Pulmonary artery endothelial cell (primary cell): ENCODE measurements around the gene ZNF835. TPM values are rescaled to one million over a fixed set of nuclear protein-coding genes. Genes with fewer than 3 reads are reported as not detected.
"Not testable (repeated sequence)": the region's sequence is repeated elsewhere in the genome, so short reads cannot be mapped to it uniquely, and the experiment has no call there.

Source experiments
- DNase-seq: peaks from one replicate; pipeline ENCODE4 v3.0.0-alpha.2; 2011; ENCODE audit warnings: low read depth, low spot score
- total RNA-seq: library from RNA; depleted of rRNA; stranded (reverse); fragments of >200 nt; gene quantifications from 2 replicates; pipeline ENCODE4 v1.2.3, GENCODE V29; 2014

The ZNF835 gene
- 0.07 and 0.78 TPM in 2 replicates for total RNA-seq

DNA sequence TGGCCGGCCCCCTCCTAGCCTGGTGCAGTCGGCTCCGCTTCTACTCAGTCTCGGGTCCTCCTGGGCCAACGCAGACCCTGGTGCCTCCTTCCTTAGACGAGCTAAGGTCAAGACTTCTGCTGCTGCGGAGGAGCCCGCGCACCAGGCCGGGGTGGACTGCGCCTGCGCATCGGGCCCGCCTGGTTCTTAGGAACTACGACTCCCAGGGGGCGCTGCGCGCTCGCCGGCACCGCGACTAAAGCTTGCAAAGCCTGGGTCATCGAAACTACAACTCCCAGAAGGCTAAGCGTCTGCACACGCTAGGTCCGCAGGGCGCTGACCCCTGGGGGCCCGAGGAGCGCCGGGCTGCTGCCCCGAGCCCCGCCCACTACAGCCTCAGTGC lies at the start of gene ZNF835:
ZNF835 (minus strand) TSS at position 145 of the 382 bp plus-strand sequence. CDS start 6,559 bp downstream, outside the sequence.
- no peak for DNase-seq

DNA sequence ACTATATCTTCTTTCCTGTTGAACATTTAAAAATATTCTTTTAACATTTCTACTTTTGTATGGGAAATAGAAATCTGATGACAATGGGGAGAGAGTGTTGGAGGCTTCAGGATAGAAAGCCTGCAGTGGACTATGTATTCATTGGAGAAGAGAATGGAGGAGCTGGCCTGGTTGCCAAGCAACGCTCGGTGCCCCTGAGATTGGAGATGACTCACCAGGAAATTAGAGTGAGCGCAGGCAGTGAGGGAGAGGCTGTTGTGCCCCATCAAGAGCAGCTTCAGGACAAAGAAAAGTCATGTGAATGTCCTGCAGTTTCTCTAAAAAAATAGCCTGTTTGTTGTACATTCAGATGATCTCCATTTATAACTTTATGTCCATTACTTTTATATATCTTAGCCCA lies 48.7 kb upstream of the ZNF835 start:
- DNase-seq, result no peak

DNA sequence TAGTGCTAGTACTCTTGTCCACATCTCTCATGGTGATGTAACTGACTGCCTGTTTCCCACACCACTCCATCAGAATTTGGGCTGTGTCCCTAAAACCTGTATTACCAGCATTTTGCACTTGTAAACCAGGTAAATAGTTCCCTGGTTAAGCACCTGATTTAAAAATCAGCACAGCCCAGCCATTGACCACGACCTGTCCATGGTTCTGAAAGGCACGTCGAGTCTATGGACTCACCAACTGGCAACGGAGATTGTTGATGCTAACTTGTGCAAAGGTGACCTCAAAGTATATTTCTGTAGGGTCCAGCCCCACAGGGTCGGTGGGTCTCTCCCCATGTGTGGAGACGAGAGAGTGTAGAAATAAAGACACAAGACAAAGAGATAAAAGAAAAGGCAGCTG lies 46.7 kb upstream of the ZNF835 start:
- DNase-seq, result no peak

DNA sequence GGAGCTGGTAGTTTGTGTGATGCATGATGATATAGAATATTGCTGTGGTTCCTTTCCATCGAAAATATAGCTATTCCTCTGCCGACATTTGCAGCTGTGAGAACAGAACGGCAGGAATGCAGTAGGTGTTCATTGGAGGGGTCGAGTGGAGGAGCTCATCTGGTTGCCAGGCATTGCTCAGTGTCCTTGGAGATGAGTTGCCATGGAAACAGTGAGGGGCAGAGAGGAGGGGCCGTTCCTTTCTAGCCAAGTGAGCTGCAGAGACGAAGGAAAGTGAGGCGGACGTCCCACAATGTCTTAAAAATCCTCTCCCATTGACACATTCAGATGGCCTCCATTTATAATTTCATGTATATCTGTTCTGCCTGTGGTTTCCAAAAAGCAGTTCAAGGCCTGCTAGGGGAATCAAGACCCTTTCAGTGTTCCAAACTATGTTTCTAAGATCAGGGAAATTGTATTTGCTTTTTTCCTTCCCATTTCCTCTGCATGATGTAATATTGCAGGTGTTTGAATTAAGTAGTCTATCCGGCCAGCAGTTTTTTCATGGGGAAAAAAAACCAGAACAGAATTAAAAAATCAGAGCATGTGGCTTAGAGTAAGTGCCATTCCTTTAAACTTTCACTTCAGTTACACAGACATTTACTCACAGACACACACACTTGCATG lies 41.2 kb upstream of the ZNF835 start:
- DNase-seq, result no peak

DNA sequence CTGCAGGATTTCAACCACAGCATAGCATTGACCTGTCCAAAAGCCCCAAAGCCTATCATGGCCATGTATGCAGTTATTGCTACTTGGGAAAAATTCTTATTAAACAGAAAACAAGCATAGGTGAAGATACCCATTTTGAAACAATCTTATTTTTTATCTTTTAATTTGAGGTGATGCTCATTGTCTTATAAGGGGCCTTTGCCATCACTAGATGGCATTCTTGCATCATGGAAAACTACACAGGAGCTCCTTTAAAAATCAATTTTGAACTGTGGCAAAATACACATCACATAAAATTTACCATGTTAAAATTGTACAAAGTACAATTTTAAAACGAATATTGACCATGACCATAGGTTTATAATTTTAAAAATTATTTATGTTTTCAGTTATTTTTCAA lies 38.9 kb upstream of the ZNF835 start:
- DNase-seq, result no peak

DNA sequence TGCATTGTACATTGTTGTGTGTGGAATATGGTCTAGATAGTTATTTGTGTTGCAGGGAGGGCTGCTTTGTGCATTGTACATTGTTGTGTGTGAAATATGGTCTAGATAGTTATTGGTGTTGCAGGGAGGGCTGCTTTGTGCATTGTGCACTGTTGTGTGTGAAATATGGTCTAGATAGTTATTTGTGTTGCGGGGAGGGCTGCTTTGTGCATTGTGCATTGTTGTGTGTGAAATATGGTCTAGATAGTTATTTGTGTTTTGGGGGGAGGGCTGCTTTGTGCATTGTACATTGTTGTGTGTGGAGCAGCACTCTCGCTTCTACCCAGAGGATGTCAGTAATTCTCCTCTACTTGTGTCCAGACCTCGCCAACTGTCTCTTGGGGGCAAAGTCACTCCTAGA lies 36.3 kb upstream of the ZNF835 start:
- no peak for DNase-seq

DNA sequence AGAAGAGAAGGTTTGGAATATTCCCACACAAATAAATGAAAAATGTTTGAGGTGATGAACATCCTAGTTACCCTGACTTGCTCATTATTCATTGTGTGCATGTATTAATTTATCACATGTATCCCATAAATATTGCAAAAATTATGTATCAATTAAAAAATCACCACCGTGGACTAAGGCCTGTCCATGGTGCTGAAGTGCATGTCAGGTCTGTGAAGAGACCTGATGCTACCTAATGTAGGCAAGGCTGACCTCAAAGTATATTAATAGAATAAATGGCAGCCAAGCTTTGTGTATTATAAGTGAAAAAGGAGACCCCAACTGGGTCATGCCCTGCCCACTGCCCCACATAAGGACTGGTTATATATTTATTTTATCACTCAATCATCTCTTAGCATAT lies 34.4 kb upstream of the ZNF835 start:
- no peak for DNase-seq

DNA sequence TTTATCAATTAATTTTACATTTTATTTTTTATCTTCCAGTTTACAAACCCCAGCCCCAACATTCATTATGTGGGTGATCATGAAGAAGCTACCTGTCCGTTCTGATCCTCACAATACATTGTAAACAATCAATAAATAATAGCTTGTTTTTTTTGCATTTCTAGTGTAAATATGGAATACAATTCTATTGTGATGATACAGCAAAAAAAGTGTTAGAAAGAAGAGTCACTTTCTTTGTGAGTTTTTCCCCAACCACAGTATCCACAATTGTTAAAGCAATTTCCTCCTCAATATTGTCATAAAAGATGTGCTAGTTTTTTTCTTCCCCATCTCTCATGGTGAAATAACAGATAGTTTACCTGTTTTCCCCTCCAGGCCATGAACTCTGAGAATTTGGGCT lies 30.3 kb upstream of the ZNF835 start:
- DNase-seq, result no peak

DNA sequence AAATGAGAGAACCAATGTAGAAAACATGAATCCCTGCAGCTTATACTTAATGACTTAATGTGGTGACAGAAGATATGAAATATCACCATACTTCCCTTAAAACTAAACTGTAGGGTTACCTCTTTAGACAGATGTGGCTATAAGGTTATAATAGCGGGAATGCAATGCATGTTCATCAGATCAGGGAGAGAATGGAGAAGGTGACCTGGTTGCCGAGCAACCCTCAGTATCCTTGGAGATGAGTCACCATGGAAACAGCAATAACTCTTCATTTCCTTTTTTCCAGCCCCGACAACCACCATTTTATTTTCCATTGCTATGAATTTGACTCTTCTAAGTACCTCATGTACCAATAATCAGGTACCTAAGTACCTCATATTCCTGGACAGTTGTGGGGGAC lies 28.0 kb upstream of the ZNF835 start:
- no peak for DNase-seq

DNA sequence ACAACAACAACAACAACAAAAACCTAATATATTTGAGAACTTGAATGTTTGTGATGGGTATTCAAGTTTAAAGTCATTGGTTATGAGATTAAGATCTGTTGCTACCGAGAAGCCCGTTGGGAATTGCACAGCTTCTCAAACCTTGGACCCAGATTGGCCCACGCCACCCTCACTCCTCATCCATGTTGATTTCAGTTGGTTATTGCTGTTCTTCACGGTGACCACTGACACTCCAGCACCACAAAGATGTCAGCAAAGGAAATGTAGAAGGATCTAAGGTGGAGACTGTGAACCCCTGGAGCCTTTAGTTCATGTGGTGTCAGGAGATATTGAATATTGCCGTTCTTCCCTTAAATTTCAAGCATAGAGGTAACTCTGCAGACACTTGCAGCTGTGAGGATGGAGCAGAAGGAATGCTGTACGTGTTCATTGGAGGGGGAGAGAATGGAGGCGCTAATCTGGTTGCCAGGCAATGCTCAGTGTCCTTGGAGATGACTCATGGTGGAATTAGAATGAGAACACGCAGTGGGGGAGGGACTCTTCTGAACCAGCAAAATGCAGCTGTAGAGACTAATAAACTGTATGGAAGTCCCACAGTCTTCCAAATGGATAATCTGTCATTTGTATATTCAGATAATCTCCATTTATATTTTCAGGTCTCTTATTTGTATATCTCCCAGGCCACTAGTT lies 20.8 kb upstream of the ZNF835 start:
- DNase-seq, result no peak

DNA sequence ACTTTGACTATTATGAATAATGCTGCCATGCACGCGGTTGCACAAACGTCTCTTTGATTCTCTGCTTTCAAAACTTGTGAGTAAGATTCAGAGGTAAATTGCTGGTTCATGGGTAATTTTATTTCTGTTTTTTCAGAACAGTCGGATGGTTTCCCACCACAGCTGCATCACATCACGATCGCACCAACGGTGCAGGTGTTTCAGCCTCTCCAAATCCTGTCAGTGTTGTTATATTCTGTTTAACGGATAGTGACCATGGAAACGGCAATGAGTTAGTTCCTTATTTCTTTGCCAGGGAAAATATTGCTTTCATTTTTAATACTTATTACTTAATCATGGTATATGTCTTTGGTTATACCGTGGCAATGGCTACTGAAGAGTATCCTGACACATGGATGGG lies 19.1 kb upstream of the ZNF835 start:
- DNase-seq, result no peak

DNA sequence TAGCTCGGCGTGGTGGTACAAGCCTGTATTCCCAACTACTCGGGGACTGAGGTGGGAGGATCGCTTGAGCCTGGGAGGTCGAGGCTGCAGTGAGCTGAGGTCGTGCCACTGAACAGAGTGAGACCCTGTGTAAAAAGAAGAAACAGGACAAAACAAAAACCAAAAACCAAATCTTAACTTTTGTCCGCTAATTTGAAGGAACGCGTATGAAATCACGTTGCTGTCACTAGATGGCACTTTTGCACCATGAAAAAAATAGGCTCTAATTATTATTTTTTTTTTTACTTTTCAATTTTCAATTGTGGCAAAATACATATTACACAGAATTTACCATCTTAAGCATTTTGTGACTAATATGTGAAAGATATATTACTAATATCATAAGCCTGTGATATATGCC lies 17.6 kb upstream of the ZNF835 start:
- no peak for DNase-seq

DNA sequence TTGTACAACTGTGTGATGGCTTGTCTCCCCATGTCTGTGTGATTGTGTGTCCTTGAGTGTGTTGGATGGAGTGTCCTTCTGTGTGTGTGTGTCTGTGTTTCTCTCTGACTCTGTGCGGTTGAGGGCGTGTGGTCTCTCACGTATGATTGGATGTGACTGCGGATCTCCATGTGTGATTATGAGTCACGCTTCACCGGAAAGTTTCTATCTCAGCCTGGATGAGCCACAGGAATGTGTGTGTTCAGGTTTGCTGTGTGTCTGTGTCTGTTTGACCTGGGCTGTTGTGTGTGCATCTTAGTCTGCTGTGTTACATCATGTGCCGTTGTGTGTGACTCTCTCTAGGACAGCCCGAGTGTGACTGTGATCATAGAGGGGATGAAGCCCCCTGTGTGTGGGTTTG lies 15.5 kb upstream of the ZNF835 start:
- no peak for DNase-seq

DNA sequence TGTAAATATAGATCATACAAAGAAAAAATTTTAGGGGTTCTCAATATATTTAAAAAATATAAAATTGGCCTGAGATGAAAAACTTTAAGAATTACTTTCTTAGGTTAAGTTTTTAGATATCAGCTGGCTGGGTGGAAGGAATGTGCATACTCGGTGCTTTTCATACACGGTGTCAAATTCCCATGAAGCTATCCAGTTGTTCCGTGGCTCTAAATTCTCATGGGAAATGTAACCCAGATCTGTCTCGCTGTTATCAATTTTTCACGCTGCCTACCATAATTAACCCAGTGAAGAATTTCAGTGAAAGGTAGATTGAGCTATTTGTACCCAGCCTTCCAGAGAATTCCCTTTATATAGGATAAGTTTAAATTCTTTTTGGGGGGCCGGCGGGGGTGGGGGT lies 11.6 kb upstream of the ZNF835 start:
- DNase-seq, result no peak

DNA sequence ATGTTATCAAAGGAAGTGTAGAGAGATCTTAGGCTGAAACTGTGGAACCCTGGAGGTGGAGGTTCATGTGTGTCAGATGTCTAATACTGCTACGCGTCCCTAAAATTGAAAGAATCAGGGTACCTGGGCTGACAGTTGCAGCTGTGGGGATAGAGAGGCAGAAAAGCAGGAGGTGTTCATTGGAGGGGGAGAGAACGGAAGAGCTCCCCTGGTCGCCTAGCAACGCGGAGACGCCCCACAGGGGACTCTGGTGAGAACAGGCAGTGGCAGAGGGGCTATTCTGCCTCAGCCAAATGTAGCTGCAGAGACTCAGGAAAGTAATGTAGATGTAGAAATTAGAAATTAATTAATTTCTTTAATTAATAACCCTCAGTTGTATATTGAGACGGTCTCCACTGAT lies 10.1 kb upstream of the ZNF835 start:
- DNase-seq, result no peak

DNA sequence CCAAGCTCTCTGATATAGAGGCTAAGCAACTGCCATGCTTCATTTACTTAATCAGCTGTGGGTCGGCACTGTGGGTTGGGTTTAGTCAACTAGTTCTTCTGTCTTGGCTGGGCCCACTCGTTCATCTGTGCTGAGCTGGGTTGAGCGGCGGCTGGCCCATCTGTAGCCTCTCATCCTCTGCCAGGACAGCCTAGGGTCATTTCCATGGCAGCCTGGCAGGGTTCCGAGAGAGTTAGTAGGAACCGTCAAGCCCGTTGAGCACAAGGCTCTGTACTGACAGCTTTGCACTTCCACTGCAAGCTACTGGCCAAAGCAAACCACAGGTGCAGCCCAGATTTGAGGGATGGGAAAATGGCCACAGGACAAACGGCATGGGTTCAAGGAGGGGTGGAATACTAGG lies 6.6 kb upstream of the ZNF835 start:
- no peak for DNase-seq

DNA sequence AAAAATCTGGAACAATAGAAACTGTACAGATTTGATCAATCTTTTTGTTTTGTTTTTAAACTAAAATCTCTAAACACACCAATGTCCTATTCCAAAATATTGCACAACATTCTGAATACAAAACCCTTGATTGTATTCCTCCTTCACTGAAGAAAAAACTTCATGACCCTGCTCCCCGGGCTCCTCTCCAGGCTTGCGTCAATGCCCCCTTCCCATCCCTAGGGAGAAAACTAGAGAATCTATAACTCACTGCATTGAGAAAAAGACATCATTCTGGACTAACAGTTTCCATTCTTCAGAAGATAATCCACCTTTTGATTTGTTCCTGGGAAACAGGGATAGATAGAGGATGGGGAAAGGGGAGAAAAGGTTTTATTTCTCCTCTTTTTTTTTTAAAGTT lies 1.1 kb upstream of the ZNF835 start:
- not testable (repeated sequence) for DNase-seq

DNA sequence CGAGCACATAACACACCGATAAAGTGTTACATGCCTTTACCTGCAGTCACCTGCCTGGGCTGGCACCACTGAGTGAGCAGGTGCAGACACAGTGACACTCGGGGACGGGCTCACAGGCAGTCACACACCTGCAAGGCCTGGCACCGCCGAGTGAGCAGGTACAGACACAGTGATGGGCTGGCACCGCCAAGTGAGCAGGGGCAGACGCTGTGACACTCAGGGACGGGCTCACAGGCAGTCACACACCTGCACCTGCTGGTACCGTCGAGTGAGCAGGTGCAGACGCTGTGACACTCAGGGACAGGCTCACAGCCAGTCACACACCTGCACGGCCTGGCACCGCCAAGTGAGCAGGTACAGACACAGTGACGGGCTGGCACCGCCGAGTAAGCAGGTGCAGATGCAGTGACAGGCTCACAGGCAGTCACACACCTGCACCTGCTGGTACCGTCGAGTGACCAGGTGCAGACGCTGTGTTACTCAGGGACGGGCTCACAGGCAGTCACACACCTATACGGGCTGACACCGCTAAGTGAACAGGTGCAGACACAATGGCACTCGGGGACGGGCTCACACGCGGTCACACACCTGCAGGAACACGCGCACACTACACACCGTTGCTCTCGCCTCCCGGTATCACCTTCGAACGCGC lies 470 bp downstream of the ZNF835 start:
- DNase-seq, result no peak

DNA sequence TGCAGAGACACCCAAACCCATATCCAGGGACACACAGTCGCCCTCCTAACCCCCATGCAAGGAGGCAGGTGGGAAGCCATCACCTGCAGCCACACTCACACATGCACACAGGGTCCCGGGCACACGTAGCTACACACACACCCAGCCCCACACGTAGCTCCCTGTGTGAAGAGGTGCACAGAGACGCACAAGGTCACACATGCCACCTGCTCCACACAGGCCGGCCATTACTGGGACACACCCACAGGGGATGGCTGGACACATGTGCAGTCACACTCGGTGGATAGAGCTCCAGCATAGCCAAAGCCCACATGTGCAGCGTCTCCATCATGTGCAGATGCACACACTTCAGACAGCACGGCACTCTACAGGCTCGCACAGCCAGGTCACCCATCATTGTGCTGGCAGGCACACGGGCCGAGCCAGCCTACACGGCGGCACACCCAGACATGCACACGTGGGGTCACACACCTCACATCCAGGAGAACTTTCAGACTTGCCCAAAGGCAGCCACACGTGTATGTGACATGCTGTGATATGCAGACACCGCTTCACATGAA lies 1.1 kb downstream of the ZNF835 start:
- DNase-seq, result no peak

DNA sequence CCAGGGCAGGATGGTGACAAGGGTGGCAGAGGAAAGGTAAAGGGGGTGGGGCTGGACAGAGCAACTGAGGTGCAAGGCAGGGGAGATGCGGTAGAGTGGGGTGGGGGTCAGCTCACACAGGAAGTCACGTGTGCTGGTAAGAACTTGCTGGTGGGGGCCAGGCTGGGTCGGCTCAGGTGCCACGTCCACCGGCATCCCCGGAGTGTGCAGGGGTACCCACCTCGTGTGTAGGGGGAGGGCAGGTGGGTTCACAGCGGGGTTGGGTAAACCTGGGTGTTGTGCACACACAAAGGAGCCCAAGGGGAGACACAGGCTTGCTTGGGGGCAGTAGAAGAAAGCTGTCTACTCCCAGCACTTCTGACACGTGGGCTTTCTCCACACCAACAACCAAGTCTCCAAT lies 2.9 kb downstream of the ZNF835 start:
- no peak for DNase-seq

DNA sequence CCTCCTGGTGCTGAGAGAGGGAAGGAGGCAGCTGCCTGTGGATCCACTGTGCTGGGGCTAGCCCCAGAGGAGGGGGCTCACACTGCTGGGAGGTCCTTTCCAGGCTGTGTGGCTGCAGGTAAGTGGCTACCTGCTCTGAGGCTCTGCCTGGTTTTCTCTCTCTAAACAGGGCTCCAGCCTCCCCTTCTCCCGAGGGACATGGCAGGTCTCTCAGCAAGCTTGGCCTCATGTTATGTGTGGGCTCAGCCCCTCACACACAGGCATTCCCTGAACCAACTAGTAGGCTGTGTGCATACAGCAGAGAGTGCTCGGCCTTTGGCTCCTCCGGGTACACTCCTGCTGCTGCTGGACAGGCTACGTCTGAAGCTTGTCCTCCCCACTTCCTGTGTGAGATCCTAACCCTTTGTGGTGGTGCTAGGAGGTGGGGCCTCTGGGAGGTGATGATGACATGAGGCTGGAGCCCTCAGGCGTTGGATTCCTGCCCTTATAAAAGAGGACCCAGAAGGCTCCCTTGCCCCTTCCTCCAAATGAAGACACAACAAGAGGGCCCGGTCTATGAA lies 4.2 kb downstream of the ZNF835 start:
- DNase-seq, result no peak

DNA sequence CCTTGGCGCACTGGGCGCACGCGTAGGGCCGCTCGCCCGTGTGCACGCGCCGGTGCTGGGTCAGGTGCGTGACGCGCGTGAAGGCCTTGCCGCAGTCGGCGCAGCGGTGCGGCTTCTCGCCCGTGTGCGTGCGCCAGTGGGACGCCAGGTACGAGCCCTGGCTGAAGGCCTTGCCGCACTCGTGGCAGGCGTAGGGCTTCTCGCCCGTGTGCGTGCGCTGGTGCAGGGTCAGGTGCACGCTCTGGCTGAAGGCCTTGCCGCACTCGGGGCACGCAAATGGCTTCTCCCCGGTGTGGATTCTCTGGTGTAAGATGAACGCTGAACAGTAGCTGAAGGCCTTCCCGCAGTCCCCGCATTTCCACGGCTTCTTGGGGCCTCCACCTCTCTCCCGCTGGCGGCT lies 7.0 kb downstream of the ZNF835 start:
- no peak for DNase-seq
